Liver (tissue), 9 donors: ENCODE results near the gene TPSG1. TPM values are rescaled to one million over a fixed set of nuclear protein-coding genes. Genes with fewer than 3 reads are reported as not detected.

ENCODE experiments used
- DNase-seq: peaks from one replicate; pipeline ENCODE4 v3.0.0-alpha.2; 2017; ENCODE audit warnings: low spot score
- H3K27ac ChIP-seq, 2 donors: one replicate each; pipeline ENCODE4 v1.7.0; 2013; ENCODE audit warnings: inconsistent platforms in 2 of 2, low read length in 2 of 2, control low read depth in 1 of 2, low read depth in 1 of 2, mild to moderate bottlenecking in 1 of 2
- H3K27me3 ChIP-seq, 4 donors: one replicate each; pipeline versions ENCODE4 v1.6.1 to v1.7.0; 2013; ENCODE audit warnings: low read length in 3 of 4, inconsistent platforms in 1 of 4, mild to moderate bottlenecking in 1 of 4, moderate library complexity in 1 of 4; ENCODE audit not compliant: control insufficient read depth in 4 of 4, insufficient read depth in 4 of 4
- H3K36me3 ChIP-seq, 4 donors: one replicate each; pipeline versions ENCODE4 v1.6.1 to v1.7.0; 2013; ENCODE audit warnings: low read length in 3 of 4, mild to moderate bottlenecking in 3 of 4, low read depth in 1 of 4, moderate library complexity in 1 of 4; ENCODE audit not compliant: control insufficient read depth in 4 of 4, insufficient read depth in 3 of 4
- H3K4me1 ChIP-seq, 4 donors: one replicate each; pipeline versions ENCODE4 v1.6.1 to v1.7.0; 2013; ENCODE audit warnings: low read length in 3 of 4, mild to moderate bottlenecking in 3 of 4, moderate library complexity in 1 of 4; ENCODE audit not compliant: control insufficient read depth in 4 of 4, insufficient read depth in 4 of 4
- H3K4me3 ChIP-seq, 3 donors: one replicate each; pipeline versions ENCODE4 v1.6.1 to v1.7.0; 2013; ENCODE audit warnings: low read length in 3 of 3, control low read depth in 1 of 3, low read depth in 1 of 3, mild to moderate bottlenecking in 1 of 3
- H3K9ac ChIP-seq, 2 donors: one replicate each; pipeline ENCODE4 v1.7.0; 2013; ENCODE audit warnings: low read length in 2 of 2, mild to moderate bottlenecking in 2 of 2, moderate library complexity in 2 of 2, control low read depth in 1 of 2, low read depth in 1 of 2
- H3K9me3 ChIP-seq, 4 donors: one replicate each; pipeline versions ENCODE4 v1.6.1 to v1.7.0; 2013; ENCODE audit warnings: low read length in 3 of 4; ENCODE audit not compliant: control insufficient read depth in 4 of 4
- ATF3 ChIP-seq: IDR thresholded peaks from 2 replicates; pipeline ENCODE4 v1.6.1; 2016; ENCODE audit warnings: antibody characterized with exemption
- EGR1 ChIP-seq, 2 donors: IDR thresholded peaks; 2 replicates each; pipeline ENCODE4 v1.6.1; 2016 to 2018; ENCODE audit warnings: antibody characterized with exemption in 2 of 2, low read depth in 2 of 2
- FOXA1 ChIP-seq: IDR thresholded peaks from 2 replicates; pipeline ENCODE4 v1.6.1; 2016; ENCODE audit warnings: antibody characterized with exemption
- FOXA2 ChIP-seq: IDR thresholded peaks from 2 replicates; pipeline ENCODE4 v1.6.1; 2016; ENCODE audit warnings: antibody characterized with exemption
- GABPA ChIP-seq, 2 donors: IDR thresholded peaks in 1 of 2; conservative IDR thresholded peaks in 1 of 2; 2 replicates each; pipeline ENCODE4 v1.6.1; 2016; ENCODE audit warnings: antibody characterized with exemption in 2 of 2, mild to moderate bottlenecking in 1 of 2, moderate library complexity in 1 of 2
- HNF4A ChIP-seq, 2 donors: conservative IDR thresholded peaks; 2 replicates each; pipeline ENCODE4 v1.6.1; 2016; ENCODE audit warnings: antibody characterized with exemption in 2 of 2, mild to moderate bottlenecking in 2 of 2
- HNF4G ChIP-seq: IDR thresholded peaks from 2 replicates; pipeline ENCODE4 v1.6.1; 2016; ENCODE audit warnings: antibody characterized with exemption
- JUND ChIP-seq, 2 donors: IDR thresholded peaks; 2 replicates each; pipeline ENCODE4 v1.6.1; 2016; ENCODE audit warnings: antibody characterized with exemption in 2 of 2
- NR2F2 ChIP-seq: IDR thresholded peaks from 2 replicates; pipeline ENCODE4 v1.6.1; 2016; ENCODE audit warnings: antibody characterized with exemption
- RAD21 ChIP-seq, 2 donors: IDR thresholded peaks; 2 replicates each; pipeline ENCODE4 v1.6.1; 2016; ENCODE audit warnings: antibody characterized with exemption in 2 of 2, mild to moderate bottlenecking in 2 of 2
- RXRA ChIP-seq, 2 donors: IDR thresholded peaks; 2 replicates each; pipeline ENCODE4 v1.6.1; 2017 to 2018; ENCODE audit warnings: antibody characterized with exemption in 2 of 2, mild to moderate bottlenecking in 1 of 2
- SP1 ChIP-seq: IDR thresholded peaks from 2 replicates; pipeline ENCODE4 v1.6.1; 2018; ENCODE audit warnings: antibody characterized with exemption, mild to moderate bottlenecking
- TAF1 ChIP-seq: conservative IDR thresholded peaks from 2 replicates; pipeline ENCODE4 v1.6.1; 2016; ENCODE audit warnings: antibody characterized with exemption, mild to moderate bottlenecking
- YY1 ChIP-seq: IDR thresholded peaks from 2 replicates; pipeline ENCODE4 v1.6.1; 2016; ENCODE audit warnings: antibody characterized with exemption, mild to moderate bottlenecking
- WGBS: extraction: QIAGEN DNeasy Blood & Tissue Kit; methylation state at CpG from one replicate; pipeline ENCODE4 v1.1.7; 2013; 5-methylcytosine and 5-hydroxymethylcytosine counted together
- polyA plus RNA-seq, 2 donors: library from polyadenylated mRNA; stranded (reverse) in 1 of 2; unstranded in 1 of 2; fragments of 200-250 nt in 1 of 2; fragments of >200 nt in 1 of 2; fragmentation: Nextera tagmentation in 1 of 2; extraction: Ambion mirVana in 1 of 2; gene quantifications; one replicate each; pipeline versions ENCODE4 v1.2.1 to v1.2.3, GENCODE V29; 2013 to 2015
- total RNA-seq, 2 donors: library from RNA; depleted of rRNA; stranded (reverse); fragments of >200 nt; gene quantifications; one replicate each; pipeline ENCODE4 v1.2.3, GENCODE V29; 2014
- TF ChIP-seq, protein P1 (sequence below): fragments of 150-350 bp; IDR thresholded peaks from 2 replicates; pipeline ENCODE4 v1.5.1; 2017; ENCODE audit warnings: improper control_type of control experiment, low read depth, low read length; ENCODE audit not compliant: missing input control
- TF ChIP-seq, protein P2 (sequence below): IDR thresholded peaks from 2 replicates; pipeline ENCODE4 v1.6.1; 2016; ENCODE audit warnings: antibody characterized with exemption, mild to moderate bottlenecking
- donor health status: healthy.
- donor health status: healthy.
- donor health status: healthy.
- donor health status: healthy.
- donor health status: healthy.

Gene TPSG1
- total and polyA plus RNA-seq, 4 donors = 0.55 TPM; not detected in 3

- TF ChIP-seq, protein P1, sequence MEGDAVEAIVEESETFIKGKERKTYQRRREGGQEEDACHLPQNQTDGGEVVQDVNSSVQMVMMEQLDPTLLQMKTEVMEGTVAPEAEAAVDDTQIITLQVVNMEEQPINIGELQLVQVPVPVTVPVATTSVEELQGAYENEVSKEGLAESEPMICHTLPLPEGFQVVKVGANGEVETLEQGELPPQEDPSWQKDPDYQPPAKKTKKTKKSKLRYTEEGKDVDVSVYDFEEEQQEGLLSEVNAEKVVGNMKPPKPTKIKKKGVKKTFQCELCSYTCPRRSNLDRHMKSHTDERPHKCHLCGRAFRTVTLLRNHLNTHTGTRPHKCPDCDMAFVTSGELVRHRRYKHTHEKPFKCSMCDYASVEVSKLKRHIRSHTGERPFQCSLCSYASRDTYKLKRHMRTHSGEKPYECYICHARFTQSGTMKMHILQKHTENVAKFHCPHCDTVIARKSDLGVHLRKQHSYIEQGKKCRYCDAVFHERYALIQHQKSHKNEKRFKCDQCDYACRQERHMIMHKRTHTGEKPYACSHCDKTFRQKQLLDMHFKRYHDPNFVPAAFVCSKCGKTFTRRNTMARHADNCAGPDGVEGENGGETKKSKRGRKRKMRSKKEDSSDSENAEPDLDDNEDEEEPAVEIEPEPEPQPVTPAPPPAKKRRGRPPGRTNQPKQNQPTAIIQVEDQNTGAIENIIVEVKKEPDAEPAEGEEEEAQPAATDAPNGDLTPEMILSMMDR = no peak
- no peak for TF ChIP-seq NR2F2
- no peak for TF ChIP-seq JUND (IDR thresholded peaks at IDR 0.05)
- no peak for TF ChIP-seq ATF3
These were observed 47.3 kb downstream of the TPSG1 start (continued) for GRCh38 chr16:1177750-1178149.

GRCh38 chr16:1177053-1177452, 48.0 kb downstream of the TPSG1 start:
- Histone ChIP-seq H3K4me3 (no peak overlapping the region), H3K27ac (no peak overlapping the region), H3K27me3 (no peaks in the 10 kb centered on the region), H3K4me1 (peaks cover 6 to 33% (median 21%) of the 10 kb centered on the region in 4 donors), H3K36me3 (no peaks in the 10 kb centered on the region), H3K9ac (no peak overlapping the region), H3K9me3 (no peaks in the 10 kb centered on the region)
- WGBS = 88% methylated on average over 19 of the region's 19 CpGs
- no peak for DNase-seq
- TF ChIP-seq JUND (IDR thresholded peaks at IDR 0.05) (no peak), RAD21 (IDR thresholded peaks at IDR 0.05) (no peak), EGR1 (IDR thresholded peaks at IDR 0.05; ENCODE audit: low read depth in 2 of 2) (no peak), GABPA (IDR thresholded peaks at IDR 0.05 in 1 of 2, conservative IDR thresholded peaks at IDR 0.05 in 1 of 2) (no peak), SP1 (no peak)

DNA sequence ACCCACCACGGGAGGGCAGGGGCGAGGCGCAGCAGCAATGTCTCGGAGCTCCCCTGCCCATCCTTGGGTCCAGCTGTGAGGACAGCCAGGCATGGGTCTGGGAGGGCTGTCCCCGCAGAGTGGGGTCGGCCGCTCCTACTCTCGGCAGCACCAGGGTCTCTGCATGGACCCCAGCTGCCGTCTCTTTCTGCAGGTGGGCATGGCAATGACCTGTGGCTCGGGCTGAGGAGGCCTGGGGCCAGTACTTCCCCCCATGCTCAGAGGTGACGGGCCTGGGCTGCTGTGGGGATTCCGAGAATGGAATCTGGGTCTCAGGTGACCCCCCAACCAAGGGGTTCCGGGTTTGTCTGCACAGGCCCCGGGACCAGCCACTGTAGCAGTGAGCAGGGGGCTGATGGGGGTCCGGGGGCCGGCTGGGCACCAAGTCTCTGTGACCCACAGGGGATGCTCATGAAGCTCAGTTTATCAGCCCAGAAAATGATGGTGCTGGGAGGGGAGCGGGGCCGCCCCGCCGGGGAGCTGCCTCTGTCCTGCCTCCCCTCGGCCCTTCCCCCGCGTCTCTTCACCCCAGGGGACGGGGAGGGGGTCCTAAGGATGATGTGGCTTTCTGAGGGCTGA, 48.7 kb downstream of the TPSG1 start:
- H3K9ac ChIP-seq = no peak overlapping the region
- H3K4me1 ChIP-seq = peaks cover 4 to 27% (median 16%) of the 10 kb centered on the region in 4 donors
- no peaks in the 10 kb centered on the region for H3K9me3 ChIP-seq
- no peak for DNase-seq
- H3K27me3 ChIP-seq = no peaks in the 10 kb centered on the region
- no peaks in the 10 kb centered on the region for H3K36me3 ChIP-seq
- no peak overlapping the region for H3K4me3 ChIP-seq
- 90% methylated on average over 24 of the region's 24 CpGs for WGBS
- H3K27ac ChIP-seq = no peak overlapping the region
- TF ChIP-seq, protein P2, sequence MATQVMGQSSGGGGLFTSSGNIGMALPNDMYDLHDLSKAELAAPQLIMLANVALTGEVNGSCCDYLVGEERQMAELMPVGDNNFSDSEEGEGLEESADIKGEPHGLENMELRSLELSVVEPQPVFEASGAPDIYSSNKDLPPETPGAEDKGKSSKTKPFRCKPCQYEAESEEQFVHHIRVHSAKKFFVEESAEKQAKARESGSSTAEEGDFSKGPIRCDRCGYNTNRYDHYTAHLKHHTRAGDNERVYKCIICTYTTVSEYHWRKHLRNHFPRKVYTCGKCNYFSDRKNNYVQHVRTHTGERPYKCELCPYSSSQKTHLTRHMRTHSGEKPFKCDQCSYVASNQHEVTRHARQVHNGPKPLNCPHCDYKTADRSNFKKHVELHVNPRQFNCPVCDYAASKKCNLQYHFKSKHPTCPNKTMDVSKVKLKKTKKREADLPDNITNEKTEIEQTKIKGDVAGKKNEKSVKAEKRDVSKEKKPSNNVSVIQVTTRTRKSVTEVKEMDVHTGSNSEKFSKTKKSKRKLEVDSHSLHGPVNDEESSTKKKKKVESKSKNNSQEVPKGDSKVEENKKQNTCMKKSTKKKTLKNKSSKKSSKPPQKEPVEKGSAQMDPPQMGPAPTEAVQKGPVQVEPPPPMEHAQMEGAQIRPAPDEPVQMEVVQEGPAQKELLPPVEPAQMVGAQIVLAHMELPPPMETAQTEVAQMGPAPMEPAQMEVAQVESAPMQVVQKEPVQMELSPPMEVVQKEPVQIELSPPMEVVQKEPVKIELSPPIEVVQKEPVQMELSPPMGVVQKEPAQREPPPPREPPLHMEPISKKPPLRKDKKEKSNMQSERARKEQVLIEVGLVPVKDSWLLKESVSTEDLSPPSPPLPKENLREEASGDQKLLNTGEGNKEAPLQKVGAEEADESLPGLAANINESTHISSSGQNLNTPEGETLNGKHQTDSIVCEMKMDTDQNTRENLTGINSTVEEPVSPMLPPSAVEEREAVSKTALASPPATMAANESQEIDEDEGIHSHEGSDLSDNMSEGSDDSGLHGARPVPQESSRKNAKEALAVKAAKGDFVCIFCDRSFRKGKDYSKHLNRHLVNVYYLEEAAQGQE = no peak
- TF ChIP-seq NR2F2 = no peak
- TF ChIP-seq FOXA2 = no peak
- TF ChIP-seq HNF4A (conservative IDR thresholded peaks at IDR 0.05) = no peak
- TF ChIP-seq JUND (IDR thresholded peaks at IDR 0.05) = no peak
- no peak for TF ChIP-seq GABPA (IDR thresholded peaks at IDR 0.05 in 1 of 2, conservative IDR thresholded peaks at IDR 0.05 in 1 of 2)
- no peak for TF ChIP-seq ATF3
- no peak for TF ChIP-seq EGR1 (IDR thresholded peaks at IDR 0.05; ENCODE audit: low read depth in 2 of 2)
- no peak for TF ChIP-seq YY1
- TF ChIP-seq HNF4G = no peak
- TF ChIP-seq RAD21 (IDR thresholded peaks at IDR 0.05) = no peak
- no peak for TF ChIP-seq SP1
- TF ChIP-seq TAF1 = no peak
- TF ChIP-seq, protein P1 = no peak
- TF ChIP-seq RXRA (IDR thresholded peaks at IDR 0.05) = no peak
- TF ChIP-seq FOXA1 = no peak
